SH-SY5Y (cell line): ENCODE data around the gene UBE2G1.

Source experiments
- GATA2 ChIP-seq: IDR thresholded peaks from 2 replicates; pipeline ENCODE4 v1.6.1; 2011; ENCODE audit warnings: mild to moderate bottlenecking, low read depth, low read length
- GATA3 ChIP-seq: IDR thresholded peaks from 2 replicates; pipeline ENCODE4 v1.6.1; 2011; ENCODE audit warnings: low read depth, mild to moderate bottlenecking, low read length, moderate library complexity

DNA sequence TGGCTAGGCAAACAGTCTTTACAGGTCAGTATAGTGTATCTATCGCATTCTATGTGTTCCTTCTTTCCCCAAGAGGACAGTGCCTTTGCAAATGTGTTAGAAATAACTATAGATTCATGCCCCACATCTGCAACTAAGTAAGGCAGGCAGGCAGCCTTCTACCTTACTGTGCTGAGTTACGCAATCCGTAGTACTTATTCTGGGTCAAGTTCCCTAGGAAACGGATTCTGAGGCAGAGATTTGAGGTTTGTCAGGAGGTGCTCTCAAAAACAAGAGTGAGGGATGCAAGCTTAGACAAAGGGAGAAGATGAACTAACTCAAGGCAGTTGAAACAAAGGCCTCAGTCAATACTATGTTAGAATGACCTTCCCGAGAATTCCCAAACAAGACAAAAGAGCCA lies 90.0 kb downstream of the UBE2G1 start:
- TF ChIP-seq GATA2, result no peak
- no peak for TF ChIP-seq GATA3
